HL-60 (cell line): Measurements from ENCODE around the gene EXOC2.
"Not testable (repeated sequence)": the region's sequence is repeated elsewhere in the genome, so short reads cannot be mapped to it uniquely, and the experiment has no call there.

Experiments used
- DNase-seq, 2 experiments: peaks; one replicate each; pipeline ENCODE4 v3.0.0-alpha.2; 2010 to 2020; ENCODE audit warnings: low read depth in 1 of 2, low spot score in 1 of 2
- H3K27ac ChIP-seq: fragments of 250-450 bp; sonication (Bioruptor Pico); replicated peaks from 2 replicates; pipeline ENCODE4 v1.5.1; 2020; ENCODE audit warnings: mild to moderate bottlenecking, moderate library complexity
- H3K27me3 ChIP-seq: fragments of 250-450 bp; sonication (Bioruptor Pico); 2 replicates; pipeline ENCODE4 v1.5.1; 2021; ENCODE audit warnings: mild to moderate bottlenecking, moderate library complexity; ENCODE audit not compliant: insufficient read depth, poor library complexity, severe bottlenecking
- H3K4me3 ChIP-seq: replicated peaks from 2 replicates; pipeline ENCODE4 v1.5.1; 2011; ENCODE audit warnings: mild to moderate bottlenecking, control low read depth, low read length; ENCODE audit not compliant: insufficient read depth
- CTCF ChIP-seq: IDR thresholded peaks from one replicate; pipeline ENCODE4 v1.5.1; 2011; ENCODE audit warnings: low read length, control low read depth, inconsistent platforms; ENCODE audit not compliant: insufficient read depth
- GABPA ChIP-seq: IDR thresholded peaks from 2 replicates; pipeline ENCODE4 v1.6.1; 2012; ENCODE audit warnings: low read depth
- POLR2AphosphoS5 ChIP-seq: IDR thresholded peaks from 2 replicates; pipeline ENCODE4 v1.6.1; 2012; ENCODE audit warnings: low read depth
- REST ChIP-seq: IDR thresholded peaks from 2 replicates; pipeline ENCODE4 v1.6.1; 2012; ENCODE audit warnings: low read depth; ENCODE audit not compliant: insufficient replicate concordance
- SPI1 ChIP-seq: IDR thresholded peaks from 2 replicates; pipeline ENCODE4 v1.6.1; 2012; ENCODE audit warnings: low read depth, mild to moderate bottlenecking, borderline replicate concordance

Gene EXOC2

GRCh38 chr6:610882-611281, 82.1 kb downstream of the EXOC2 start:
- Histone ChIP-seq H3K27me3 (no peaks in the 10 kb centered on the region), H3K4me3 (no peak overlapping the region), H3K27ac (peak overlapping the region; percentile 45)
- TF ChIP-seq SPI1 = peak; percentile 36; the same call in 1 of the 2 replicates
- no peak for TF ChIP-seq POLR2AphosphoS5
- no peak for TF ChIP-seq CTCF
- TF ChIP-seq GABPA = no peak
- peak; percentile 36 to 50 for DNase-seq

GRCh38 chr6:609905-610304, 83.0 kb downstream of the EXOC2 start:
- TF ChIP-seq GABPA (no peak), REST (no peak)
- Histone ChIP-seq H3K27me3 (no peaks in the 10 kb centered on the region), H3K4me3 (no peak overlapping the region), H3K27ac (peak overlapping the region; percentile 45; the same call in 1 of the 2 replicates)
- DNase-seq = no peak

GRCh38 chr6:606829-607379, 86.0 kb downstream of the EXOC2 start:
- no peak overlapping the region for H3K4me3 ChIP-seq
- no peaks in the 10 kb centered on the region for H3K27me3 ChIP-seq
- no peak for DNase-seq
- H3K27ac ChIP-seq = no peak overlapping the region
- TF ChIP-seq POLR2AphosphoS5 = no peak
- no peak for TF ChIP-seq GABPA
- TF ChIP-seq CTCF = no peak
- no peak for TF ChIP-seq SPI1
- no peak for TF ChIP-seq REST

GRCh38 chr6:605895-606294, 87.0 kb downstream of the EXOC2 start:
- not testable (repeated sequence) for H3K27ac ChIP-seq, H3K27me3 ChIP-seq, DNase-seq, H3K4me3 ChIP-seq

GRCh38 chr6:604579-604978, 88.4 kb downstream of the EXOC2 start:
- Histone ChIP-seq H3K27ac (no peak overlapping the region), H3K4me3 (no peak overlapping the region), H3K27me3 (no peaks in the 10 kb centered on the region)
- DNase-seq = no peak
- no peak for TF ChIP-seq SPI1
- no peak for TF ChIP-seq CTCF
- TF ChIP-seq GABPA = no peak
- TF ChIP-seq POLR2AphosphoS5 = no peak
- no peak for TF ChIP-seq REST
